D721Med (cell line): Measurements from ENCODE around the gene AK4.

ENCODE experiments used
- DNase-seq: peaks from one replicate; pipeline ENCODE4 v3.0.0; 2011; ENCODE audit warnings: low spot score; ENCODE audit not compliant: insufficient read length
- FAIRE-seq: peaks from 2 replicates; lab custom pipeline; 2011; peaks lifted over from hg19 to GRCh38; lab: Jason Lieb, UNC
- CTCF ChIP-seq: IDR thresholded peaks from 2 replicates; pipeline ENCODE4 v1.5.1; 2012; ENCODE audit warnings: mild to moderate bottlenecking, control low read depth; ENCODE audit not compliant: insufficient read depth; ENCODE audit errors: missing control alignments

Gene AK4

GRCh38 chr1:65238010-65238409, 90.0 kb downstream of the AK4 start:
- DNase-seq (no peak), FAIRE-seq (no peak)
- no peak for TF ChIP-seq CTCF

GRCh38 chr1:65243491-65243890, 95.5 kb downstream of the AK4 start:
- FAIRE-seq (no peak), DNase-seq (no peak)
- TF ChIP-seq CTCF, result no peak

GRCh38 chr1:65245295-65245694, 97.3 kb downstream of the AK4 start:
- no peak for TF ChIP-seq CTCF
- DNase-seq, result no peak
- FAIRE-seq, result no peak

- FAIRE-seq, result no peak
- TF ChIP-seq CTCF, result no peak
- DNase-seq, result no peak
Measured at GRCh38 chr1:65247419-65248359, 99.7 kb downstream of the AK4 start.

GRCh38 chr1:65250826-65251225, 102.8 kb downstream of the AK4 start:
- FAIRE-seq (no peak), DNase-seq (no peak)
- TF ChIP-seq CTCF, result no peak

GRCh38 chr1:65253800-65254319, 105.9 kb downstream of the AK4 start:
- FAIRE-seq, result no peak
- no peak for TF ChIP-seq CTCF
- DNase-seq, result no peak
